Hematopoietic multipotent progenitor cell treated with erythropoietin and hydrocortisone succinate and interleukin-3 and kit ligand, for 17 days (in vitro differentiated cells): ENCODE measurements around the gene NPVF.

Source experiments
- DNase-seq: peaks from one replicate; pipeline ENCODE4 v3.0.0-alpha.2; 2015; ENCODE audit warnings: low spot score

Gene NPVF

DNA sequence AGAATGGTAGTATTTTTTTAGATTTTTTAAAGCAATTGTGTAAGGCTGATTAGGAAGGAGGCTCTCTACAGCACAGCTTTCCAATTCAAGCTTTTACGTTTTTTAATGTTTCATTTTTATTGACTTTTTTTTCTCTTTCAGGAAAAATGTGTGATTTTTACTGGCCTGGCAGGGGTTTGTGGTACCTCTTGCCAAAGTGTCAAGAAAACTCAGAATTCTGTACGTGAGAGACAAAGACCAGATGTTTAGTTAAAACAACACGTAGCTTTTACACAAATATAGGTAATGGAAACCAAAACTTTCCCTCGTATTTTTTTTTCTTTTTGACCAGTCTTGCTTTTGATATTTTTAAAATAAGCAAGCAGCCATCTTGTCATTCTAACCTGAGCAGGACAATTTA lies 6.0 kb upstream of the NPVF start:
- DNase-seq, result no peak

GRCh38 chr7:25223206-25223605 lies 5.1 kb downstream of the NPVF start:
- no peak for DNase-seq

- DNase-seq, result no peak
Observed at GRCh38 chr7:25222666-25223065, 5.6 kb downstream of the NPVF start.

DNA sequence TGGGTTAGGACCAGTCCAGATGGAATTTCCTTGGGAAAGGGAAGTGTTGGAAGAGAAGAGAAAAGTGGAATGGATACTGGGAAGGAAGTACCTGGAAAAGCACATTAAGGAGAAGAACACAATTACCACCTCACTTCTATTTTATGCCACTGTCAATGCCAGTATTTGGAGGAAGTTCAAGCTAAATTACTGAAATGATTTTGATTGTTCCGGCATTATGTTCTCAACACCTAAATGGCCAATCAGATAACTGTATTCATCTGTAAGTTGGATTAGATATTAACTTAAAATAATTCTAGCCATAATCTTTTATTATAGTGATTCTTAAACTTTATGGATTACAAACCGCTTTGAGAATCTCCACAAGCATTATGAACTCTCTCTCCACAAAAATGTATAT lies 7.3 kb downstream of the NPVF start:
- no peak for DNase-seq

DNA sequence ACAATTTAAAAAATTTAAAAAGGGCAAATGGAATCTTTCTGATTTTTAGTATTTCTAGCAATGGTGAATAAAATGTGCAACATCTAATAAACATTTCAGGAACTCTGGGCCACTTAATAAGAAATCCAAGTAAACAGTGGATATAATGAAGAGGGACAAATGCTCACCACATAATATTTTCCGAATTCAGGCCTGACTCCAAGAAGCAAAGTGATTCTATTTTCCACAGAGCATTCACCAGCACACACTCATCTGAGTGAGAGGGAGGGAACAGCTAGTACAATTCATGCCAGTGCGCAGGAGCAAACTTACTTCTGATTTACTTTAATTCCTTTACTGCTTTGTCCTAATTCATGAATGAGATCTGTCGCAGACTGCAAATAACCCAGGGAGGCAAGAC lies 10.1 kb downstream of the NPVF start:
- no peak for DNase-seq

DNA sequence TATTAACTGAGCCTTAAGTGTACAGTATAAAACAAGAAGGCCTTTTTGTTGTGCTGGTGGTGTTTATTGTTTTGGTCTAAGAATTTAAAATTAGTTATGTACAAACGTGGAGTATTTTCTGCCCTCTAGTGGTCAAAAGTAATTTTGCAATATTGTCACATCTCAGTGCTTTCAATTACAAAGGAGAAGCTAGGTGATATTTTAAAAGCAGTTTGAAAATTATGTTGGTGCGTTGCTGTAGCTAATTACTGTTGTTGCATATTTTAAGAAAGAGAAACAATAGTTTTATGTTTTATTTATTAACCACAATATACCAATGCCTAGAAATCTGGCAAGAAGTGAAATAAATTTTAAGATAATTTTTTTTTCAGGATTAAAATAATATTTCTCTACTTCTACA lies 11.4 kb downstream of the NPVF start:
- DNase-seq, result peak; percentile 55

DNA sequence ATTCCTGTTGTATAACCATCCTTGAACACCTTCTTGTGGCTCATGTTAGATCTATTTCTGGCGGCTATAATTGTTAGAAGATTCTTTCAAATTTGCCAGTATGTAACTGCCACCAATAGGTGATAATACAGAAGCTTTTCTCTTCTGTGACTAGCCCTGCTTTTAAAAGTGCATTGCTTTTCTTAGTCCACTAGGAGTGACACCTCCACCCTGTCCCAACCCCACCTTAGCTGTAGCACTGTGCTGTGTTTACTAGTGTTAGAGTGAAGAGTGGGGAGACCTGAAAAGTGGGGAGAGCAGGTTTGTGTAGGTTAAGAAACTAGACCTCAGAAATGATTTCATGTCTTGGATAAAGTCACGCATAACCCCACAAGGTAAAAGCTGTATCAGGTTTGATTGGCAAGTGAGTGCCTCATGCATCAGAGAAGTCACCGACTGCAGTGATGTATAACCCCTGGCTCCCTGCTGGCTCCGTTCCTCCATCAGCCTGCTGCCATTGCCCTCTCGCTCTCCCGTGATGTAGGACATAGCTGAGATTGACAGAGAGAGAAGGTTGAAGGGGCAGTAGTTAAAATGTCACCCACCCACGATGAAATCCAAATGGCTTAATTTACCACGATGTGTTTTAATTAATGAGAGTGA lies 12.5 kb downstream of the NPVF start:
- DNase-seq, result no peak

- DNase-seq, result no peak
Observed at GRCh38 chr7:25208525-25209221, 19.6 kb downstream of the NPVF start.

- no peak for DNase-seq
Observed at GRCh38 chr7:25207887-25208286, 20.4 kb downstream of the NPVF start.

DNA sequence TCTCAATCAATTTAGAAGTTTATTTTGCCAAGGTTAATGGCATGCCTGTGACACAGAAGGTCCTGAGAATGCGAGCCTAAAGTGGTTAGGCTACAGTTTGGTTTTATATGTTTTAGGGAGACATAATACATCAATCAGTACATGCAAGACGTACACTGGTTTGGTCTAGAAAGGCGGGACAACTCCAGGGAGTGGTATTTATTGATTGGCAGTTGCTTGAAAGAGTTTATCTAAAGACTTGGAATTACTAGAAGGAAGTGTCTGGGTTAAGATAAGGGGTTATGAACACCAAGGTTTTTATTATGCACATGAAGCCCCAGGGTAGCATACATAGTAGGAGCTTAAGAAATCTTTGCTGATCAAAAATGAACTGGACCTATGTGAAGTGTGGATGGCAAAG lies 21.5 kb downstream of the NPVF start:
- no peak for DNase-seq

- no peak for DNase-seq
Observed at GRCh38 chr7:25196132-25196896, 32.0 kb downstream of the NPVF start.

DNA sequence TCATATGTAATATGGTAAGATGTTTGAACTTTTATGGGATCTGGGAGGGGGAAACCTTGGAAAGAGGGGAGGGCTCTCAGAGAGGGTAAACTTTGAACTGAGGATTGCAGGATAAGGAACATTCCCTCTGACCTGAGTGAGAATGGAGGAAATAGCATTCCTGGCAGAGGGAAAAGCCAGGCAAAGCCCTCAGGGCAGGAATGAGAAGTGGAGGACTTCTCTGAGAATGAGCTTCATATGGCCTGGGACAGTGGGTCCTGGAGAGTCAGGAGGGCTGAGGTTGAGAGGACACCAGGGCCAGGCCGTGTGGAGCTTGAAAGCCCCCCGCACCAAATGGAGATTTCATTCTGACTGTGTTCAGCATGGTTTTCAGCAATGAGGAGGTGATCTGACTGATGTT lies 34.2 kb downstream of the NPVF start:
- no peak for DNase-seq

DNA sequence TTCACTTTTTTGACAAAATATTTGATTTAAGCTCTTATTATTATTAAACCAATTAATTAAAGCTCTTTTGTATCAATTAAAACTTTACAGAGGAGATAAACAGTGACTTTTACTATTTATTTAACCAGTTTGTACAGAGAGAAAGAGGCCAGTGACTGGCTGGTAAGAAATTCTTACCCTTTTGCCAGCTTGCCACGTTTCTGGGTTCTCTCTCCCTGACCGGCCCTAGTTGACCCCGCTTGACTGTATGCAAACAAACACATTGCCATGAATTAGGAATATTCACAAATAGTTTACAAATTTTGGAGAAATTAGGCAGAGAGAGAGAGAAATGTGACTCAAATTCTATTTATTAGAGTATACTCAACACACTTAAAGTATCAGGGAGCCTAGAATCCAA lies 36.2 kb downstream of the NPVF start:
- DNase-seq, result no peak

DNA sequence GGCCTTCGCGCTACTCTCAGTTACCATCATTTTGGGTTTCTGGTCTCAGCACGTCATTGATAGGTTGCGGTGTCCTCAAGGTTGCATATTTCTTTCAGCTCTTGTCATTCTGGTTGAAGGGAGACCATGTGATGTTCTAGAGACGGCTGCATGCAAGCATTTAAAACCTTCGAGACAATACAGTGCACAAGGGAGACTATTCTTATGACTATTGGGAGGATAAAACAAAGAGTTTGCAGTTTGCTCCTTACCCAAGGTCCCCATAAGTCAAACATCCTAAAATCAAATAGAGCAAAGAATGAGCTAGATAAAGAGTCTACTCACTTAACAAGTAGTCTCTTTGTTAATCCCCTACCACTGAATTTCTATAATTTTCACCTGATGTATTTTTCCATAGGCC lies 39.1 kb downstream of the NPVF start:
- DNase-seq, result no peak

DNA sequence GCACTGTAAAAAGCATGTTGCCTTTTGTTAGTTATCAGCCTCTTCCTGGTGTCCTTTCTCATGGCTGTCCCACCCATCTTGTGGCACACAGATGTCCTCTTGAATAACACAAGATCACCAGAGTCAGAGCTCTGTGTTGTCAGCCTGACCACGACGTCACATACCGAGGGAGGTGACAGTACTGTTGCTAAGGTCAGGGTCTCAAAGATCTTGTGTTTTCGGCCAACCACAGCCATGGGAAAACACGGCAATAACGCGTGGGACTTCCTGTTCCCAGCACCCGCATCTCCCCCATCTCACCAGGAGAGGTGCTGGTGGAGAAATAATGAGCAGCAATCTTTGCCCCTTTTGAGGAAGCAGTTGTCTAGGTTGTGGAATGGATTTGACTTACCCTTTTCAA lies 40.4 kb downstream of the NPVF start:
- DNase-seq, result no peak

GRCh38 chr7:25186436-25186835 lies 41.9 kb downstream of the NPVF start:
- DNase-seq, result no peak

DNA sequence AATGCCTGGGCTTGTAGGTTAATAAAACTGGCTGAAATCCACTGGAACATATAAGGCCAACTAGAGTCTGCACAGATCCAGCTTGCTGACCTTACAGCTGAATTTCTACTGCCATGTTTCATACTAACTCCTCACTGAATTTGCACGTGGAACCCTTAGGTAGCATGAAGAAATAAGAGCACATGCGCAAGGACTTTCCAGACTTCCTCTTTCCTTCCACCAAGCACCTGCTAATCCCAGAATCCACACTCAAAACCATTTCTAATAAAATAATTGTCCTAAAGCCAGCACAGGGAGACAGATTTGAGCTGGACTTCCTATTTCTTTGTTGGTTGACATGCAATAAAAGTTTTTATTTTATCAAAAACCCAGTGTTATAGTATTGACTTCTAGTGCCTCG lies 46.8 kb downstream of the NPVF start:
- no peak for DNase-seq

DNA sequence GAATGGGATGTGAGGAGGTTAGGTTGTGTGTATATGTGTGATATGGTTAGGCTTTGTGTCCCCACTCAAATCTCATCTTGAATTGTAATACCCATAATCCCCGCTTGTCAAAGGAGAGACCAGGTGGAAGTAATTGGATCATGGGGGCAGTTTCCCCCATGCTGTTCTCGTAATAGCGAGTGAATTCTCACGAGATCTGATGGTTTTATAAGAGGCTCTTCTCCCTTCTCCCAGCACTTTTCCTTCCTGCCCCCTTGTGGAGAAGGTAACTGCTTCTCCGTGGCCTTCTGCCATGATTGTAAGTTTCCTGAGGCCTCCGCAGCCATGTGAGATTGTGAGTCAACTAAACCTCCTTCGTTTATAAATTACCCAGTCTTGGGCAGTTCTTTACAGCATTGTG lies 47.3 kb downstream of the NPVF start:
- no peak for DNase-seq

DNA sequence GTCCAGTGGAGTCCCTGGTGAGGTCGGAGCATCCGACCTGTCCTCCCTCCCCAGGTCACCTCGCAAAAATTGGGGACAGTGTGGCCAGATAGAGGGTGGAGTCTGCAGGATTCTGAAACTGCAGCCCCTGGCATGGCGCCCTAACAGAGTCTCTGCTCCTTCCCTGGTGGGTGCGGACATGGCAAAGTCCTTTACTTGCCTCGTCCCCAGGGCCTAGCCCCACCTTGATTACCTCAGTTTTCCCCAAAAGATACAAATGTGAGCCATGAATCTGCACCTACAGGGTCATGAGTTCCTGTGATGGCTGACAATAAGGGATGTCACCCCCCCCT lies 47.7 kb downstream of the NPVF start:
- DNase-seq, result no peak

DNA sequence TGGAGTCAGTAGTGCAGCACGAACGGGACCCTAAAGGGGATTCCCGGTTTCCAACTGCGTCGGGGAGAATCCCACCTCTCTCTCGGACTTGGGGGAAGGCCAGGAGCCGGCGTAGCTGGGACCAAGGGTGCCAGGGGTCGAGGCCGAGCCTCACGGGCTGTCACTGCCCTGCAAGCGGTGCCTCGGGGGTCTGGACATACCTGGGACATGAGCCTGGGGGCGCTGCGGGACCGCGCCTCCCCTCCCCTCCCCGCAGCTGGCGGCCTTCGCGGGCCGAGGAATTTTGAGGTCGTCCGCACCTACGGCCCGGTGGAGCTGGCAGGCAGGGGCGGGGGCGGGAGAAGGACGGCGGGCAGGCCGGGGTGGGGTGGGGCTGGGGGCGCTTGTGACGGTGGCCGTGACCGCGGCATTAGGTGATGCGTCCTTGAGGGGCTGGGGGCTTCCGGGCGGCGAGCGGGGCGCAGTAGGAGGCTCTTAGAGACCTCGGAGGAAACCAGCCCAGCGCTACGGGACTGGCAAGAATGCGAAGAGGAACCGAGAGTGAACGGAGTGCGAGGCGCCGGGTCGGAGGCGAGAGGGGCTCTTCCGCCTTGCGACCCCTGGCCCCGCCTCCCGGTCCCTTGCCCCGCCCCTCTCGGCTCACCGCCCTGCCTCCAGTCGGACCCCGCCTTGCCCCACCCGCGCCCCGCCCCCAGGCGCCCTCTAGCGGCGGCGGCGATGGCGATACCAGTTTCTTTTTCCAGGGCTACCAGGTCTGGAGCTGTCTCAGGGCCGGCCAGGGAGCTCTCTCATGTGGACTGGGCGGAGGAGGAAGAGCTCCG lies 48.3 kb downstream of the NPVF start:
- DNase-seq, result peak; percentile 80

- DNase-seq, result no peak
Observed at GRCh38 chr7:25179325-25179724, 49.0 kb downstream of the NPVF start.
